GM18520 (cell line): ENCODE results near the gene USP38.
"Not testable (repeated sequence)": the region's sequence is repeated elsewhere in the genome, so short reads cannot be mapped to it uniquely, and the experiment has no call there.

Experiments used
- ATAC-seq: cut with Tn5 transposase; IDR thresholded peaks from one replicate; pipeline ENCODE4 v1.9.1; 2021; ENCODE audit not compliant: unreplicated experiment

Gene USP38

GRCh38 chr4:143184503-143185252, at the start of gene USP38:
Gene USP38 (plus strand): TSS chr4:143184917. CDS start chr4:143185451, 534 bp downstream.
- peak; percentile 57 for ATAC-seq

GRCh38 chr4:143135358-143135757, 49.4 kb upstream of the USP38 start:
- ATAC-seq = no peak

- ATAC-seq = no peak
Observed at GRCh38 chr4:143140696-143141095, 44.0 kb upstream of the USP38 start.

- ATAC-seq = no peak
Observed at GRCh38 chr4:143148521-143148920, 36.2 kb upstream of the USP38 start.

GRCh38 chr4:143156853-143157252, 27.9 kb upstream of the USP38 start:
- no peak for ATAC-seq

- ATAC-seq = no peak
Observed at GRCh38 chr4:143163614-143164013, 21.1 kb upstream of the USP38 start.

- not testable (repeated sequence) for ATAC-seq
Observed at GRCh38 chr4:143166722-143167121, 18.0 kb upstream of the USP38 start.

GRCh38 chr4:143178923-143179322, 5.8 kb upstream of the USP38 start:
- ATAC-seq = no peak

GRCh38 chr4:143183513-143184216, 1.1 kb upstream of the USP38 start:
- no peak for ATAC-seq

GRCh38 chr4:143184217-143184502, 557 bp upstream of the USP38 start:
- peak; percentile 15 for ATAC-seq

GRCh38 chr4:143185253-143186107, 763 bp downstream of the USP38 start:
- ATAC-seq = peak; percentile 11

GRCh38 chr4:143186212-143186611, 1.5 kb downstream of the USP38 start:
- ATAC-seq = no peak

- no peak for ATAC-seq
Observed at GRCh38 chr4:143186649-143187048, 1.9 kb downstream of the USP38 start.

GRCh38 chr4:143188136-143189088, 3.7 kb downstream of the USP38 start:
- ATAC-seq = no peak

- ATAC-seq = peak; percentile 27
Observed at GRCh38 chr4:143189528-143189927, 4.8 kb downstream of the USP38 start.

- ATAC-seq = no peak
Observed at GRCh38 chr4:143195581-143195980, 10.9 kb downstream of the USP38 start.

- ATAC-seq = no peak
Observed at GRCh38 chr4:143196323-143196722, 11.6 kb downstream of the USP38 start.

GRCh38 chr4:143199503-143199902, 14.8 kb downstream of the USP38 start:
- peak; percentile 60 for ATAC-seq

GRCh38 chr4:143202824-143203223, 18.1 kb downstream of the USP38 start:
- no peak for ATAC-seq

- ATAC-seq = no peak
Observed at GRCh38 chr4:143203577-143203976, 18.9 kb downstream of the USP38 start.

- ATAC-seq = no peak
Observed at GRCh38 chr4:143207555-143207954, 22.8 kb downstream of the USP38 start.
